Measurements from ENCODE around the gene COL4A2. TPM values are rescaled to one million over a fixed set of nuclear protein-coding genes. Genes with fewer than 3 reads are reported as not detected.

Gene COL4A2
- total RNA-seq, 1 donor from 2014 or later = 159 TPM

- TF ChIP-seq CTCF (conservative IDR thresholded peaks at IDR 0.05) = no peak
- no peak for DNase-seq (ENCODE audit: low read depth, low spot score)
- H3K27ac Mint-ChIP-seq (ENCODE audit: unreplicated experiment) = no peak overlapping the region
- H3K4me1 Mint-ChIP-seq = peaks cover 8% of the 10 kb centered on the region
- H3K27me3 Mint-ChIP-seq (ENCODE audit: low read depth) = no peaks in the 10 kb centered on the region
- no peak overlapping the region for H3K4me3 Mint-ChIP-seq
- no peaks in the 10 kb centered on the region for H3K36me3 Mint-ChIP-seq (ENCODE audit: low read depth)
- no peaks in the 10 kb centered on the region for H3K9me3 Mint-ChIP-seq
Observed at GRCh38 chr13:110356362-110356761, 49.3 kb downstream of the COL4A2 start.

DNA sequence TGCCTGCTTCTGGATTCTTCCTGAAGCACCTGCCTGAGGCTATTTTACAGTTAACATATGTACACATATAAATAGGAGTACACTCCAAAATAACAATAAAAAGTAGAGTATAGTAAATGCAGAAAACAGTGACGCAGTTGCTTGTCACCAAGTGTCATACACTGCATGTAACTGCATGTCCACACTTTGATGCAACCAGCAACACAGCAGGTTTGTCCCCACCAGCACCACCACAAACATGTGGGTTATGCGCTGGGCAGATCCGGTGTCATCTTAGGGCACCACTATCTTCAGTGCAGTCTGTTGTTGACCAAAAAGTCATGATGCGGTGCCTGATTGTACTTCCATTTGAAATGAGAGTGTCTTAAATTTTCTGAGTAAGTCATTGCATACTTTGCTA is 51.3 kb downstream of the COL4A2 start:
- Mint-ChIP-seq H3K9me3 (no peaks in the 10 kb centered on the region), H3K36me3 (ENCODE audit: low read depth) (no peaks in the 10 kb centered on the region), H3K4me1 (peaks cover 8% of the 10 kb centered on the region), H3K4me3 (no peak overlapping the region), H3K27ac (ENCODE audit: unreplicated experiment) (no peak overlapping the region), H3K27me3 (ENCODE audit: low read depth) (no peaks in the 10 kb centered on the region)
- DNase-seq (ENCODE audit: low read depth, low spot score) = no peak
- TF ChIP-seq CTCF (conservative IDR thresholded peaks at IDR 0.05) = no peak

DNA sequence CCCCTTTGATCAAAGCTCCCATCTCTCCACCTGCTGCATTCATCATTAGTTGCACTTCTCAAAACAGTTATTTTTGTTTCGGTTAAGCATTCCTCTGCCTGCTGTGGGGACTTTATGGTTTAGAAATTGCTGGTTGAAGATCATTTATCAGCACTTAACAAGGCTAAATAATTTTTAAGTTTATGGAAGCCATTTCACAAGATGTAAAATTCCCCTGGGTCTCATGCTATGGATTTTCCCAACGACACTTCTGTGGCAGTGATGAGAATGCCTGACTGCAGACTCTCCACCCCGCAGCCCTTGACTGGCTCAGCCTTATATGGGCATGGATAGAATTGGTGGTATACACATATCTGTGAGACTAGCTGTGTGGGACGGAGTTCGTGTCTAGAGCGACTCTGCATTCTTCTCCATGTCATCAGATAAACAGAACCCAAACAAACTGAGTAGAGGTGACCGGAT is 52.8 kb downstream of the COL4A2 start:
- no peaks in the 10 kb centered on the region for H3K36me3 Mint-ChIP-seq (ENCODE audit: low read depth)
- H3K4me1 Mint-ChIP-seq = peaks cover 5% of the 10 kb centered on the region
- no peak for DNase-seq (ENCODE audit: low read depth, low spot score)
- no peak overlapping the region for H3K27ac Mint-ChIP-seq (ENCODE audit: unreplicated experiment)
- no peak for TF ChIP-seq CTCF (conservative IDR thresholded peaks at IDR 0.05)
- no peaks in the 10 kb centered on the region for H3K9me3 Mint-ChIP-seq
- no peaks in the 10 kb centered on the region for H3K27me3 Mint-ChIP-seq (ENCODE audit: low read depth)
- H3K4me3 Mint-ChIP-seq = no peak overlapping the region

- no peak for DNase-seq (ENCODE audit: low read depth, low spot score)
- TF ChIP-seq CTCF (conservative IDR thresholded peaks at IDR 0.05) = no peak
- no peaks in the 10 kb centered on the region for H3K9me3 Mint-ChIP-seq
- no peak overlapping the region for H3K27ac Mint-ChIP-seq (ENCODE audit: unreplicated experiment)
- H3K4me1 Mint-ChIP-seq = peaks cover 7% of the 10 kb centered on the region
- no peaks in the 10 kb centered on the region for H3K27me3 Mint-ChIP-seq (ENCODE audit: low read depth)
- no peak overlapping the region for H3K4me3 Mint-ChIP-seq
- peaks cover 2% of the 10 kb centered on the region for H3K36me3 Mint-ChIP-seq (ENCODE audit: low read depth)
Observed at GRCh38 chr13:110360598-110360997, 53.5 kb downstream of the COL4A2 start.

DNA sequence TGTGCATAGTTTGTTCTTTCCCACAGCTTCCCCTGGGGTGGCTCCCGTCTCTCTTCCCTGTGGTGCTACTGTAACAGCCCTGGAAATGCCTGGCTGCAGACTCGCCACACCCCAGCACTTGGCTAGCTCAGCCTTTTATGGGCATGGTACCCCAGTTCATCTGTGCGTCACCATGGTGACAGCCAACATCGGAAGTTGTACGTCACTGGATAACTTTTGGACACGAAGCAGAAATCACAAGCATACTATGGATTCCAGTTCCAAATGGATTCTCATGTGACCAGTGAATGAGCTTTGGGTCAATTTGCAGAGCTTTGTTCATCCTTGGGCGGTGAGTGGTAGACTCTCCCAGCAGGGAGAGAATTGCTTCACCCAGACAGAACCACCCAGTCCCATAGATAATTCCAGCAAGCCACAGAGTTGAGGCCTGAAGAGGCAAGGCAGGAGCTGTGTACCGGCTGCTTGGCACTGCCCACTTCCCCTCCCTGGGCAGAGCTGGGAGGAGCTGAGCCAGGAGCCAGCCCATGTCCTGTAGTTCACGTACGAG is 54.4 kb downstream of the COL4A2 start:
- TF ChIP-seq CTCF (conservative IDR thresholded peaks at IDR 0.05) = no peak
- Mint-ChIP-seq H3K4me1 (peaks cover 14% of the 10 kb centered on the region), H3K36me3 (ENCODE audit: low read depth) (peaks cover 3% of the 10 kb centered on the region), H3K27me3 (ENCODE audit: low read depth) (no peaks in the 10 kb centered on the region), H3K27ac (ENCODE audit: unreplicated experiment) (no peak overlapping the region), H3K9me3 (no peaks in the 10 kb centered on the region), H3K4me3 (no peak overlapping the region)
- no peak for DNase-seq (ENCODE audit: low read depth, low spot score)

All from neural crest cell (in vitro differentiated cells).